Parathyroid adenoma (tissue), 2 donors: Measurements from ENCODE around the gene DLX3.

Source experiments
- H2AFZ ChIP-seq: fragments of 300-600 bp; sonication (generic); one replicate; pipeline ENCODE4 v1.7.0; 2017; ENCODE audit warnings: antibody characterized with exemption, mild to moderate bottlenecking
- H3K27ac ChIP-seq: fragments of 300-600 bp; sonication (generic); one replicate; pipeline ENCODE4 v1.7.0; 2017
- H3K27me3 ChIP-seq: fragments of 300-600 bp; sonication (generic); one replicate; pipeline ENCODE4 v1.7.0; 2017; ENCODE audit warnings: low read length; ENCODE audit not compliant: control insufficient read depth, insufficient read depth
- H3K36me3 ChIP-seq: fragments of 300-600 bp; sonication (generic); one replicate; pipeline ENCODE4 v1.7.0; 2017; ENCODE audit warnings: low read length; ENCODE audit not compliant: control insufficient read depth, insufficient read depth
- H3K4me1 ChIP-seq: fragments of 300-600 bp; sonication (generic); one replicate; pipeline ENCODE4 v1.7.0; 2017; ENCODE audit warnings: control low read depth
- H3K4me2 ChIP-seq: fragments of 300-600 bp; sonication (generic); one replicate; pipeline ENCODE4 v1.7.0; 2017; ENCODE audit warnings: low read length
- H3K4me3 ChIP-seq: fragments of 300-600 bp; sonication (generic); one replicate; pipeline ENCODE4 v1.7.0; 2017; ENCODE audit warnings: low read depth, low read length
- H3K79me2 ChIP-seq: fragments of 300-600 bp; sonication (generic); one replicate; pipeline ENCODE4 v1.7.0; 2017; ENCODE audit warnings: control low read depth
- H3K9ac ChIP-seq: fragments of 300-600 bp; sonication (generic); one replicate; pipeline ENCODE4 v1.7.0; 2017; ENCODE audit warnings: mild to moderate bottlenecking
- H3K9me3 ChIP-seq: fragments of 300-600 bp; sonication (generic); one replicate; pipeline ENCODE4 v1.7.0; 2017; ENCODE audit warnings: low read length; ENCODE audit not compliant: control insufficient read depth
- TF ChIP-seq, protein P1 (sequence below): fragments of 300-600 bp; sonication (generic); IDR thresholded peaks from one replicate; pipeline ENCODE4 v1.7.0; 2017; ENCODE audit warnings: antibody characterized with exemption, mild to moderate bottlenecking
- donor health status: primary hyperparathyroidism.

DLX3 gene

DNA sequence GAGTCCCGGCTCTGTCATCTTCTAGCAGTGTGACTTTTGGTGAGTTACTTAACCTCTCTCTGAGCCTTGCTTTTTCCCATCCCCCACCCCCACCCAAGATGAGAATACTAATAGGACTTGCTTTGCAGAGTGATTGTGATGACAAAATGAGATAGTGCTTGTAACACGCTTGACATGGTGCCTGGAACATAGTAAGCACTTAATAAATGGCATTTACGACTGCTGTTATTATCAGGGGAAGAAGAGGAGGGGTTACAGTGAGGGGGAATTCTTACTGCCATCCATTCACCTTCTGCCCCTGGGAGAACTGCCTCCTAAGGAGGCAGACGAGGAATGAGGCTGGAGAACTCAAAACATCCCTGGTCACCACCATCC lies 18.2 kb downstream of the DLX3 start:
- no peaks in the 10 kb centered on the region for H3K27me3 ChIP-seq
- H3K4me1 ChIP-seq, result no peaks in the 10 kb centered on the region
- no peak overlapping the region for H3K27ac ChIP-seq
- no peaks in the 10 kb centered on the region for H3K79me2 ChIP-seq
- no peak overlapping the region for H3K4me3 ChIP-seq
- no peak overlapping the region for H2AFZ ChIP-seq
- TF ChIP-seq, protein P1, sequence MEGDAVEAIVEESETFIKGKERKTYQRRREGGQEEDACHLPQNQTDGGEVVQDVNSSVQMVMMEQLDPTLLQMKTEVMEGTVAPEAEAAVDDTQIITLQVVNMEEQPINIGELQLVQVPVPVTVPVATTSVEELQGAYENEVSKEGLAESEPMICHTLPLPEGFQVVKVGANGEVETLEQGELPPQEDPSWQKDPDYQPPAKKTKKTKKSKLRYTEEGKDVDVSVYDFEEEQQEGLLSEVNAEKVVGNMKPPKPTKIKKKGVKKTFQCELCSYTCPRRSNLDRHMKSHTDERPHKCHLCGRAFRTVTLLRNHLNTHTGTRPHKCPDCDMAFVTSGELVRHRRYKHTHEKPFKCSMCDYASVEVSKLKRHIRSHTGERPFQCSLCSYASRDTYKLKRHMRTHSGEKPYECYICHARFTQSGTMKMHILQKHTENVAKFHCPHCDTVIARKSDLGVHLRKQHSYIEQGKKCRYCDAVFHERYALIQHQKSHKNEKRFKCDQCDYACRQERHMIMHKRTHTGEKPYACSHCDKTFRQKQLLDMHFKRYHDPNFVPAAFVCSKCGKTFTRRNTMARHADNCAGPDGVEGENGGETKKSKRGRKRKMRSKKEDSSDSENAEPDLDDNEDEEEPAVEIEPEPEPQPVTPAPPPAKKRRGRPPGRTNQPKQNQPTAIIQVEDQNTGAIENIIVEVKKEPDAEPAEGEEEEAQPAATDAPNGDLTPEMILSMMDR, result no peak
- no peak overlapping the region for H3K9ac ChIP-seq
- H3K9me3 ChIP-seq, result no peaks in the 10 kb centered on the region
- H3K4me2 ChIP-seq, result no peak overlapping the region
- H3K36me3 ChIP-seq, result no peaks in the 10 kb centered on the region

DNA sequence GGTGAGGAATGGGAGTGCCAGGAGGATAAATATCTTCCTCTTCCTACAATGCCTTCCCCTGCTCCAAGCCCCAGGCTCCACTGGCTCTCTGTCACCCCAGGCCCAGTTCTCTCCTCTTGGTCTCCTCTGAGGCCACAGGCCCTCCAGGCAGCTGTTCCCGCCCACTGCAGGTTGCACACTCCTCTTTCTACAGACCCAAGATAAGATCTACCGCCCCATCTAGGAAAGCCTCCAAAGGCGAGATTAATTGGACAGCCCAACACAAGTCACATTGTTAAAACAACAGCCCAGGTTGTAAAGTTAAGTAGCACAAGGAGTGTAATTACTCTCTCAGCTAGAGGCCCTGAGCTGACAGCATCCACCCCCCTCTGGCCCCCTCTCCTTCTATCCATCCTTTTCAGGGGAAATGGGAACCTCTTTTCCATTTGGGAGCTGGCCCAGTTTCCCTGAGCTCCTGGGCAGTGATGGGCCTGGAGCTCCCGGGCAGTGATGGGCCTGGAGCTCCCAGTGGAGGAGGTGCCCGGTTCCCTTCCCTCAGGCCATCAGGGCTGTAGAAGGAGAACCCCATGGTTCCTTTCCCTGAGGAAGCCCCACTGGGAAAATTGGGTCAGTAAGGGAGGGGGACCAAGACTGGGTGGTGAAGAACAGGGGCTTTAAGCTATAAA lies 18.7 kb downstream of the DLX3 start:
- Histone ChIP-seq H3K27me3 (no peaks in the 10 kb centered on the region), H3K9me3 (no peaks in the 10 kb centered on the region), H3K4me2 (no peak overlapping the region), H3K4me3 (no peak overlapping the region), H3K36me3 (no peaks in the 10 kb centered on the region), H3K9ac (no peak overlapping the region), H3K79me2 (no peaks in the 10 kb centered on the region), H3K4me1 (no peaks in the 10 kb centered on the region), H2AFZ (no peak overlapping the region), H3K27ac (no peak overlapping the region)
- TF ChIP-seq, protein P1, result no peak

- H3K9me3 ChIP-seq, result no peaks in the 10 kb centered on the region
- H3K4me2 ChIP-seq, result no peak overlapping the region
- H3K4me1 ChIP-seq, result no peaks in the 10 kb centered on the region
- H2AFZ ChIP-seq, result no peak overlapping the region
- no peaks in the 10 kb centered on the region for H3K36me3 ChIP-seq
- H3K27ac ChIP-seq, result no peak overlapping the region
- no peaks in the 10 kb centered on the region for H3K27me3 ChIP-seq
- H3K79me2 ChIP-seq, result no peaks in the 10 kb centered on the region
- TF ChIP-seq, protein P1, result no peak
- no peak overlapping the region for H3K4me3 ChIP-seq
- H3K9ac ChIP-seq, result no peak overlapping the region
Measured at GRCh38 chr17:49975531-49975930, 19.5 kb downstream of the DLX3 start.

- TF ChIP-seq, protein P1, result no peak
- Histone ChIP-seq H3K27me3 (peaks cover 3% of the 10 kb centered on the region), H3K9me3 (no peaks in the 10 kb centered on the region), H3K9ac (no peak overlapping the region), H3K27ac (no peak overlapping the region), H3K79me2 (no peaks in the 10 kb centered on the region), H2AFZ (no peak overlapping the region), H3K36me3 (no peaks in the 10 kb centered on the region), H3K4me2 (no peak overlapping the region), H3K4me1 (peaks cover 5% of the 10 kb centered on the region), H3K4me3 (no peak overlapping the region)
Measured at GRCh38 chr17:49973271-49973615, 21.8 kb downstream of the DLX3 start.

DNA sequence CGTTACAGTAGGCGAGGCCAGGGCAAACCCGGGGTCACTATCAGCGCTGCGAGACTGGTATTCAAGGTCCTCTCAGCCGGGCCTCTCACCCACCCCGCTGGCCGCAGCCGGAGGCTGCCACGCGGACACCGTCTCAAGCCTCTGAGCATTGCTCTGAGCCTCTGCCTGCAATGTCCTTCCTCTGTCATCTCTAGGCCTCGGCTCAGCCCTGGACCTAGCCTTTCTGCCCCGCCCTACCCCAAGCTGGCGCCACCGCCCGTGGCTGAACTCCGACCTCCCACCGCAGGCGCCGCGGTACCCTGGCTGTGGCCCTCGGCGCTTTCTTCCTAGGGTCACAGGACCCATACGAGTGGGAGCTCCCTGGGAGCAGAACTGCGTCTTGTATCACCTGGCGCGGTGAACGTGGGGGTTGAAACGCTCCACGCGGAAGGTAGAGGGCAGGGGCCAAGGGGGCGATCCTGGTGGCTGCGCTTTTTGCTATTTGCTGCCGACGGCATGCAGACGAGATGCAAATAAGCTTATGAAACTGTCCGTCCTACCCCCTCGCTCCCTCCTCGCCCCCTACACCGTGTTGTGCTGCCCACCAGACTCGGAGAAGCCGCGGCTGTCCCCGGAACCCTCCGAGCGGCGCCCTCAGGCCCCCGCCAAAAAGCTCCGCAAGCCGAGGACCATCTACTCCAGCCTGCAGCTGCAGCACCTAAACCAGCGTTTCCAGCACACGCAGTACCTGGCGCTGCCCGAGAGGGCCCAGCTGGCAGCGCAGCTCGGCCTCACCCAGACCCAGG lies 22.3 kb downstream of the DLX3 start:
- Histone ChIP-seq H3K9me3 (no peaks in the 10 kb centered on the region), H3K4me3 (no peak overlapping the region), H3K27me3 (peaks cover 3% of the 10 kb centered on the region), H3K4me2 (peak overlapping the region; percentile 38), H3K36me3 (no peaks in the 10 kb centered on the region), H3K27ac (no peak overlapping the region), H3K79me2 (no peaks in the 10 kb centered on the region), H3K9ac (no peak overlapping the region), H2AFZ (peak overlapping the region; percentile 25), H3K4me1 (peaks cover 5% of the 10 kb centered on the region)
- TF ChIP-seq, protein P1, result no peak
